Astrocyte of the spinal cord (primary cell): ENCODE results near the gene RGL1.

Experiments used
- DNase-seq: peaks from one replicate; pipeline ENCODE4 v3.0.0; 2011; ENCODE audit warnings: low read depth, low spot score
- H3K4me3 ChIP-seq: 2 replicates; pipeline ENCODE4 v1.5.1; 2011; ENCODE audit warnings: low read depth, mild to moderate bottlenecking, low read length, moderate library complexity
- CTCF ChIP-seq: IDR thresholded peaks from 2 replicates; pipeline ENCODE4 v1.5.1; 2012; ENCODE audit warnings: low read depth, mild to moderate bottlenecking, low read length, inconsistent platforms
- in situ Hi-C: cut with HindIII; loops from 2 replicates; pipeline ENCODE4 v1.10.0; 2017; ENCODE audit warnings: low sequenced_read_pairs

RGL1 gene

DNA sequence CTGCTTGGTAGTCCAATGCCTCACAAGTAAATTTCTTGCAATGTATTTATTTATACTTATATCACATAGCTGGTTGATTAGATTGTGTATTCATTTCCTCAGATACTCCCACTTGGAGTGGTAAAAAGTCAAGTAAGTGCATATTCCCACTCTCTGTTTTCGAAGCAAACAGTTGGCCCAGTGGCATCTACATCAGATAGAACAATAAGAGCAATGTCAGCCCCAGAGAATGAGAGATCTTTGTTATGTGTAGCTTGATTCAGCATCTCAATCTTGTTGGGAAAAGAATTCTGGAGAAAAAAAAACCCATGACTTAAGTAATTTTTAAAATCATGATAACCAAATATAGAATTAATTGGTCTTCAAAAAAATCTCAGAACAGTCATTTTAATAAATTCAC, 25.5 kb downstream of the RGL1 start:
- no peak for TF ChIP-seq CTCF
- DNase-seq, result no peak
- H3K4me3 ChIP-seq, result no peak overlapping the region
- in situ Hi-C loops, result no loop called here

DNA sequence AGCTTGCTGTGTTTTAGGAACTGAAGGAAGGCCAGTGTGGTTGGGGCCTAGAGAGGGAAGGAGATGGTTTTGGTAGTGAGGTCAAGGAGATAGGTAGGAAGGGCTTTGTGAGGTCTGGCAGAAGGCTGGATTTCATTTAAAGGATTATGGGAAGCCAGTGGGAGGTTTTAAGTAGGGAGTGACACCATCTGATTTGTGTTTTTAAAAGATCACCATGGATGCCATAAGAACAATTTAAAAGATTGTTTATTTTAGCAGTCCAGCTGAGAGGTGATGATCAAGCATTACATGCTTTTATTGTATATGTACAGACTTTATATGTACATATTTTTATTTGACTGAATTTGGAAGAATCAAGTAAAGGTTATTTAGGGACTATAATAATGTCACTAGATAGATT, 26.4 kb downstream of the RGL1 start:
- no peak overlapping the region for H3K4me3 ChIP-seq
- in situ Hi-C loops, result no loop called here
- no peak for DNase-seq
- no peak for TF ChIP-seq CTCF

- H3K4me3 ChIP-seq, result no peak overlapping the region
- in situ Hi-C loops, result no loop called here
- no peak for TF ChIP-seq CTCF
- no peak for DNase-seq
Observed at GRCh38 chr1:183832459-183832858, 27.5 kb downstream of the RGL1 start.

DNA sequence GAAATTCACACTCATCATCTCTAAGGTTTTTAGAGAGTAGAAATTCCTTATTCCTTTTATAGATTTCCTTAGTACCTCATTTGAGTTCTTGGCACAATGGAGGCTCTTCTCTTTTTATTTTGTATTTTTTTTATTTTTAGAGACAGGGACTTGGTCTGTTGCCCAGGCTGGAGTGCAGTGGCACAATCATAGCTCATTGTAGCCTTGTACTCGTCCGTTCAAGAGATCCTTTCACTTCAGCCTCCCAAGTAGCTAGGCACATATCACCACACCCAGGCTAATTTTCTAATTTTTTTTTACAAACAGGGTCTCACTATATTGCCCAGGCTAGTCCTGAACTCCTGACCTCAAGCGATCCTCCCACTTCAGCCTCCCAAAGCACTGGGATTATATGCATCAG, 29.6 kb downstream of the RGL1 start:
- no peak for DNase-seq
- no peak overlapping the region for H3K4me3 ChIP-seq
- in situ Hi-C loops, result no loop called here
- no peak for TF ChIP-seq CTCF

GRCh38 chr1:183836598-183836997, 31.7 kb downstream of the RGL1 start:
- DNase-seq, result no peak
- in situ Hi-C loops, result no loop called here
- no peak overlapping the region for H3K4me3 ChIP-seq
- no peak for TF ChIP-seq CTCF

DNA sequence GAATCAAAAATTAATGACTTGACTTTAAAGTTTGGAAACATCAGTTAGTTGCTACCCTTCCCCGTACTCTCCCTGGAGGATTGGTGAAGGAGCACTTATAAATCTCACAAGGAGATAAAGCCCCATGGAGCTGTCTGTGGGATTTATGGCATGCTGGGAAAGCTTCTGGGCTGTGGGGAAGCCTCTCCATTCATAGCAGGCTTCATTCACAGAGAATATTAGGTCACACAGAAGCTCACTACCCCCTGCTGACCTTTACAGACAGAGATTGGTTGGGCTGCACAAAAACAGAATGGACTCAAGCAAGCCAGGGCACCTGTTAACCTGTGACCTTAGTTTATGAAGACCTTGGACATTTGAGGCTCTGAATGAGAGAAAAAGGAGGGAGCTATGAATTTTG, 32.1 kb downstream of the RGL1 start:
- DNase-seq, result no peak
- no peak overlapping the region for H3K4me3 ChIP-seq
- in situ Hi-C loops, result no loop called here
- no peak for TF ChIP-seq CTCF

- in situ Hi-C loops, result no loop called here
- TF ChIP-seq CTCF, result no peak
- no peak for DNase-seq
Observed at GRCh38 chr1:183838221-183838620, 33.3 kb downstream of the RGL1 start.

More at GRCh38 chr1:183838221-183838620, 33.3 kb downstream of the RGL1 start:
- H3K4me3 ChIP-seq, result no peak overlapping the region
